HAP-1 (cell line): ENCODE results near the gene NEK3.

ENCODE experiments used
- DNase-seq, 2 experiments: peaks; one replicate each; pipeline ENCODE4 v3.0.0-alpha.2; 2016 to 2020; ENCODE audit warnings: low spot score in 2 of 2
- H3K27me3 ChIP-seq: fragments of 250-450 bp; sonication (Bioruptor Pico); 2 replicates; pipeline ENCODE4 v1.5.1; 2020; ENCODE audit warnings: low read depth, mild to moderate bottlenecking, moderate library complexity
- H3K36me3 ChIP-seq: fragments of 250-450 bp; sonication (Bioruptor Pico); replicated peaks from 2 replicates; pipeline ENCODE4 v1.5.1; 2020; ENCODE audit warnings: mild to moderate bottlenecking
- H3K4me1 ChIP-seq: fragments of 250-450 bp; sonication (Bioruptor Pico); 2 replicates; pipeline ENCODE4 v1.5.1; 2020; ENCODE audit warnings: mild to moderate bottlenecking
- H3K4me3 ChIP-seq: fragments of 250-450 bp; sonication (Bioruptor Pico); 2 replicates; pipeline ENCODE4 v1.5.1; 2020; ENCODE audit warnings: mild to moderate bottlenecking, moderate library complexity
- H3K9me3 ChIP-seq: fragments of 250-450 bp; sonication (Bioruptor Pico); 2 replicates; pipeline ENCODE4 v1.5.1; 2020; ENCODE audit warnings: mild to moderate bottlenecking, moderate library complexity
- in situ Hi-C: fragments of 300-500 bp; cut with MboI; formaldehyde crosslinking; loops from 3 replicates; pipeline ENCODE4 v1.14.3; 2020; ENCODE audit warnings: low sequenced_read_pairs, inconsistent platforms, mixed read lengths

Gene NEK3

DNA sequence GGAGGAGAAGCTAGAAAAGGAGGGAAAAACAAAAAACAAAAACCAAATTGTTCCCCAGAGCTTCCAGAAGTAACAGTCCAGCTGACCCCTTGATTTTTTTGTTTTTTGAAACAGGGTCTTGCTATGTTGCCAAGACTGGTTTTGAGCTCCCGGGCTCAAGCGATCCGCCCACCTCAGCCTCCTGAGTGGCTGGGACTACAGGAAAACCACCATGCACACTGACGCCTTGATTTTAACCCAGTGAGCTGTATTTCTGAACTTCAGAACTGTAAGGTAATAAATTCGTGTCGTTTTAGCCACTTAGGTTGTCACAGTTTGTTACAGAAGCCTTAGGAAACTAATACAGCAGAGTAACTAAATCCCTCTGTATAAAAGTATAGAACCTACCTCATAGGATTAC lies 1.1 kb upstream of the NEK3 start:
- H3K4me1 ChIP-seq = peaks cover 9% of the 10 kb centered on the region
- in situ Hi-C loops = no loop called here
- H3K4me3 ChIP-seq = no peak overlapping the region
- peaks cover 4% of the 10 kb centered on the region; the same call in 1 of the 2 replicates for H3K9me3 ChIP-seq
- no peaks in the 10 kb centered on the region for H3K36me3 ChIP-seq
- peaks cover 82% of the 10 kb centered on the region for H3K27me3 ChIP-seq
- DNase-seq = no peak

DNA sequence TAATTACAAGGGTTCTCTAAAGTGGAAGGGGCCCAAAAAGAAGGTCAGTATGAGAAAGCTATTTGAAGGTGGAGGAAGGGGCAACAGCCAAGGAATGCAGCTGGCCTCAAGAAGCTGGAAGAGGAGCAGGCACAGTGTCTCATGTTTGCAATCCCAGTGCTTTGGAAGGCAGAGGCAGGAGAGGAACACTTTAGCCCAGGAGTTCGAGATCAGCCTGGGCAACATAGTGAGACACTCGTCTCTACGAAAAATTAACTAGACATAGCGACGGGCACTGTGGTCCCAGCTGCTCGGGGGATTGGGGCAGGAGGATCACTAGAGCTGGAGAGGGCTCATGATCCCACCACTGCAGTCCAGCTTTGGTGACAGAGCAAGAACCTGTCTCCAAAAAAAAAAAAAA lies 656 bp upstream of the NEK3 start:
- peaks cover 4% of the 10 kb centered on the region; the same call in 1 of the 2 replicates for H3K9me3 ChIP-seq
- no peak for DNase-seq
- H3K4me3 ChIP-seq = no peak overlapping the region
- H3K27me3 ChIP-seq = peaks cover 85% of the 10 kb centered on the region
- peaks cover 9% of the 10 kb centered on the region for H3K4me1 ChIP-seq
- no peaks in the 10 kb centered on the region for H3K36me3 ChIP-seq
- in situ Hi-C loops = no loop called here

DNA sequence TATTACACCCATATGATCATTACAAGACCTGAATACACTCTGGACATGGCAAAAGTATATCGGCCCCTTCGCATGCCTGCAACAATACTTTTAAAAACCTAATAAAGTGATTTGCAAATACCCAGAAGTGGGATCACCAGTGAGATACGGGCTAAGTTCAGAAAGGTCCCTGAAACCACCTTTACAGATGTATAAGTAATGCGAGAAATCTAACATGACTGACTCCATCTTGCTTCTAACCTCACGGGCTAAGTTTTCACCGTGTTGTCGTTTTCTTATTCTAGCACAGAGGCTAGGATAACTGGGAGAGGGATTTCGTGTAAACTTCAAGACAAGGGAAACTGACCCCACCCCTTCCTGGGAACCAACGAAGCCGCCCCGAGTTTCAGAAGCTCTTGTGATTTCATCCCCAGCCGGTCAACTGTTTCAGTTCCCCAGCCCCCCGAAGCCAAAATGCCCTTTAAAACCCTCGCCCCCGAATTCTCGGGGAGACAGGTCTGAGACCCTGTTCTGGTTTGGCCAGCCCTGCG lies 703 bp downstream of the NEK3 start:
- Histone ChIP-seq H3K36me3 (no peaks in the 10 kb centered on the region), H3K4me3 (peak overlapping the region; percentile 43), H3K27me3 (peaks cover 84% of the 10 kb centered on the region), H3K4me1 (peaks cover 9% of the 10 kb centered on the region), H3K9me3 (peaks cover 4% of the 10 kb centered on the region; the same call in 1 of the 2 replicates)
- DNase-seq = peak in 1 of 2 experiments; percentile 20
- in situ Hi-C loops = no loop called here

DNA sequence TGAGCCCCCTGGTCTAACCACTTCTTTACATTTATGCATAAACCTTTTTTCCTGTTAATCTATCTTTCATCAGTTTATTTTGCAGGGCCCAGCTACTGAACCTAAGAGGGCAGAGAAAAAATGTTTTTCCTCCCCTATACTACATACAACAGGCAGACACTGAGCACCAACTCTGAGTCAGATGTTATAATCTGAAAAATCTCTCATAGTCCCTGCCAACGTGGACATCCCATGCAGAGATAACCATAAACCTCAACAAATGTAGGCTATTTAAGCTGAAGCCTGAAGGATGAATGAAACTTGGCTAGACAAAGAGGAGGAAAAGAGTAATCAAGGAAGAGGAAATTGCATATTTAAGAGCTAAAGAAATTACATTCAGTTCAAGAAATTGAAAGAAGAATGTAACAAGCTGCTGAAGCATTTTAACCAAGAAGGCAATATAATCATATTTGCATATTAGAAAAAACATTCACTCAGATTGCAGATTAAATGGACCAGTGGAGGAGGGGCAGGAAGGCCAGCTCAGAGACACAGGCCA lies 2.6 kb downstream of the NEK3 start:
- H3K4me1 ChIP-seq = no peaks in the 10 kb centered on the region; the same call in 1 of the 2 replicates
- DNase-seq = no peak
- no peaks in the 10 kb centered on the region for H3K36me3 ChIP-seq
- H3K9me3 ChIP-seq = peaks cover 4% of the 10 kb centered on the region; the same call in 1 of the 2 replicates
- peaks cover 96% of the 10 kb centered on the region for H3K27me3 ChIP-seq
- in situ Hi-C loops = no loop called here
- H3K4me3 ChIP-seq = no peak overlapping the region

DNA sequence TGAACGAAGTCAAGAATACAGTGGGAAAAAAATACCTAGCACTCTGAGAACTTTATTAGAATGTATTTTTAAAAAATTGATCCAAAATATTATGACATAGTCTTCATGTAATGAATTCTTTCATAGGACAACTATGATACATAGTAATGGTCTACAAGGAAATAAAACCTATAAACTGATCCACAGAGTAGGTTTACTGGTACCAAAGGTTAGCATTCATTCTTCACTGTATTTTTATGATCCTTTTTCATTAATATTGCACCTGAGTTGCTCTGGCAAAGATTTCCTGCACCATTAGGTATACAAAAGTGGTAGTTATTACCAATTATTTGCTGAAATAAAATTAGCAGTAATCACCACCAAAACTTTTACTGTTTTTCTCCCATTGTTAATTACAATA lies 4.2 kb downstream of the NEK3 start:
- Histone ChIP-seq H3K4me3 (no peak overlapping the region), H3K9me3 (peaks cover 4% of the 10 kb centered on the region; the same call in 1 of the 2 replicates), H3K27me3 (peaks cover 96% of the 10 kb centered on the region), H3K4me1 (no peaks in the 10 kb centered on the region; the same call in 1 of the 2 replicates), H3K36me3 (no peaks in the 10 kb centered on the region)
- no peak for DNase-seq
- in situ Hi-C loops = no loop called here

DNA sequence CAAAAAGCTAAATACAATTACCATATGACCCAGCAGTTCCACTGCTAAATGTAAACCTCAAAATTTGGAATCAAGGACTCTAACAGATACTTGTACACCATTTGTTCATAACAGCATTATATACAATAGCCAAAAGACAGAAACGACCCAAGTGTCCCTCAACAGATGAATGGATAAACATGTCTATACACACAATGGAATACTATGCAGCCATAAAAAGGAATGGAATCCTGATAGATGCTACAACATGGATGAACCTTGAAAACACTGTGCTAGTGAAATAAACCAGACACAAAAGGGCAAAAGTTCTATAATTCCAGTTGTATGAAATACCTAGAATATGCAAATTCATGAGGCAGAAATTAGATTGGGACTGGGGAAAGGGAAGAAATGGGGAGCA lies 12.2 kb downstream of the NEK3 start:
- no peak overlapping the region for H3K4me3 ChIP-seq
- no peaks in the 10 kb centered on the region for H3K4me1 ChIP-seq
- in situ Hi-C loops = no loop called here
- H3K27me3 ChIP-seq = peaks cover 63% of the 10 kb centered on the region
- H3K9me3 ChIP-seq = no peaks in the 10 kb centered on the region
- no peak for DNase-seq
- H3K36me3 ChIP-seq = no peaks in the 10 kb centered on the region

DNA sequence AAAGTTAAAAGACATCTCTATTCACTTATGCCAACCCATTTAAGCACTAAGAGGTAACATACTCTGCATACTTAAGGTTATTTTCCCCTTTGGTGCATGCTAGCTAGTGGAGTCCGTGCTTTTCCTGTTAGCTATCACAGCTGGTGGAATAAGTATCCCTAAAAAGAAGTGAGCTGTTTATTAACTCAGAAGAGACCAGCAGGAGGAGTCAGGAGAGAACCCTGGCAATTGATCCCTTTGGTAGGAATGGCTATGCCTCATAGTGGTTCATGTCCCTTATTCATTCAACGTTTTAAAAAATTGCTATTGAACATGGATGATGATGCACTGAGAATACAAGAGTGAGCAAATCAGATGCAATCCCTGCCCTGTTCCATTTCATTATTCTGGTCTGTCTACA lies 18.1 kb downstream of the NEK3 start:
- Histone ChIP-seq H3K4me3 (no peak overlapping the region), H3K36me3 (no peaks in the 10 kb centered on the region), H3K4me1 (no peaks in the 10 kb centered on the region), H3K27me3 (peaks cover 41% of the 10 kb centered on the region), H3K9me3 (no peaks in the 10 kb centered on the region)
- in situ Hi-C loops = no loop called here
- DNase-seq = no peak

DNA sequence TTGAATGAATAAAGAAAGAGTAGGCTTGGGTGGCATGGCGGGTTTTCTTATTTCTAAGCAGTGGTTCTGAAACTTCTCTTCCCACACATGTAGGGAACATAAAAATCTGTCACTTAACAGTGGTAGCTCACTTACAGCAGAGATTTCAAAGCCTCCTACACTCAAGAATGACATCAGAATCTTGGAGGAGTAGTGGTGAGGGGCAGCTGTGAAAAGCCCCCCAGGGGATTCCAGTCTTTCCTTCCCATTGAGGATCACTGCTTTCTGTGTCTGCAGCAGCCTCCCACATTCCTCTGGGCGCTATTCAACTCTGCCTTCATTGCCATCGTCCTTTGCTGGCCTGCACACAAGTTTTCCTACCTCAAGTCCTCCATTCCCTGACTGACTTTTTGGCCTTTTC lies 21.9 kb downstream of the NEK3 start:
- no peaks in the 10 kb centered on the region for H3K9me3 ChIP-seq
- H3K4me3 ChIP-seq = no peak overlapping the region
- H3K36me3 ChIP-seq = no peaks in the 10 kb centered on the region
- no peak for DNase-seq
- in situ Hi-C loops = no loop called here
- peaks cover 38% of the 10 kb centered on the region for H3K27me3 ChIP-seq
- H3K4me1 ChIP-seq = peaks cover 3% of the 10 kb centered on the region; the same call in 1 of the 2 replicates

DNA sequence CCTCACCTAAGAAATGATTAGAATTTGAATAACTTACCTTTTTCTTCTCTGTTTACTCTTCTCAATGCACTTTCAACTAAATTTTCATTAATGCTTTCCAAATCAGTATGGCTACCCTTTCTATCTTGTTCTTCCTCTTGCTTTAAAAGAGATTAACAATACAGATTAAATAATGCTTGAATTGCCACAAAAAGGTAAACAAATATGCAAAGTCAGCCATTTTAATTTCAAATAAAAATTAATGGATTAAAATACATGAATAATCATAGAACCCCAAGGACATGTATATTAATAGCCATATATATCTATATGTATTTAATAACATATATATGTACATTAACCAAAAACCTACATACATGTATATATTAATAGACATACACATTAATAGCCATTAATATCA lies 22.6 kb downstream of the NEK3 start:
- DNase-seq = no peak
- Histone ChIP-seq H3K36me3 (no peaks in the 10 kb centered on the region), H3K27me3 (peaks cover 39% of the 10 kb centered on the region), H3K4me3 (no peak overlapping the region), H3K9me3 (no peaks in the 10 kb centered on the region), H3K4me1 (peaks cover 3% of the 10 kb centered on the region; the same call in 1 of the 2 replicates)
- in situ Hi-C loops = no loop called here

DNA sequence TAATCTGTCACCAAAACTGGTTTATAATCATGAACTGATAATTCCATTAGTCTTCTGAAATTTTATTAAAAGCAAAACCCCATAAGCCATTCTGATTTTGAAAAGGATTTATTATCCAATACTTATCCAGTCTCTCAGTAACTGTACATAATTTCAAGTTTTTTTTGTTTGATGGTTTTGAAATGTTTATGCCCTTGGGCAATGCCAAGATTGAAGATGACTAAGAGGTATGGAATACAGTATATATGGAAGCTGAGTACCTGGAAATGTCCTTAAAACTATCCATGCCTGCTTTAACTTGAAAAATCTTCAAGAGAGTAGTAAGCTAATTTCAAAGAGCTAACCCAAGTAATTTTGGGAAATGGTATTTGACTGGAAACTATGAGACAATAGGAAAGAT lies 28.8 kb downstream of the NEK3 start:
- peaks cover 6% of the 10 kb centered on the region for H3K4me1 ChIP-seq
- no peak for DNase-seq
- in situ Hi-C loops = no loop called here
- no peaks in the 10 kb centered on the region for H3K9me3 ChIP-seq
- H3K36me3 ChIP-seq = no peaks in the 10 kb centered on the region
- H3K27me3 ChIP-seq = peaks cover 35% of the 10 kb centered on the region
- H3K4me3 ChIP-seq = no peak overlapping the region

DNA sequence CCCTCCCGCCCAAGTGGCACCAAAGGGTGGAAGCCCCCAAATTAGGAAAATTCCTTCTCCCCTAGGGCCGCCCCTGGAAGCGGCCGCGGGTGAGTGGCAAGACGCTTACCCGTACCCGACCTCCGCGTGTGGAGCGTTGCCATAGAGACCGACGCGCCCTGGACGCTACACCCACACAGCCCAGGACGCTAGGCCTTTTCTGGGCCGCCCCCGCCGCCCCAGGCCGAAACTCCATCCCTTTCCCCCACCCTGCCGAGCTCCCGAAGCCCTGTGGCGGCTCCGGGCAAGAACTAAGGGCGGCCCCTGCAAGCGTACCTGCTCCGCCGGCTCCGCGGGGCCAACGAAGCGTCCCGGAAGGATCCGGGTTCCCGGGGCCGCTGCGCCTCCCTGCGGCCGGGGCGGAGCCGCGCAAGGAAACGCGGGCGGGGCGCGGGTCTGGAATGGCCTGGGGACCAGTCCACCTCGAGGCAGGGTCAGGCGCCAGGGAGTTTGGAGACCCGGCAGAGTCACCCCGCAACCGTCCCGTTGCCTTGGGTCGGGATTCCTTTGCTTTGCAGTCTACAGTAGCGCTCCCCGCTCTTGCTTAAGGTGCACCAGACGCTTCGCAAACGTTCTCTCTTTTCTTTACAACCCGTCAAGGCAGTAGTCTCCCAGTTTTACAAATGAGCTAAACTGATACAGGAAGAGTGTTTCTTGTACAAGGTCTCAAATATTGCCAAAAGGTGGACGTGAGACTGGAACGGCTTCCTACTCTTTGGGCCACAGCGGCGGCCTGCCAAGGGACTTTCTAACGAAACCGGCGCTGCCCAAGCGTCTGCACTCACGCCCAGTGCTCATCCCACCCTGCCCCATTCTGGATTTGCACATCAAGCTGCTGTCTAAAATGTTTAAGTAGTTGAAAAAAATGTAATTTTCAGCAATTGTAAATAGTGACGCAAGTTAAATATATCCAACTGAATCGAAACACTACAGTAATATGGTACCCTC lies 30.4 kb downstream of the NEK3 start, which contains the start of gene NEK5:
TSS of gene NEK5 (minus strand) at position 360 of the 987 bp plus-strand sequence. CDS start 1,591 bp downstream, outside the sequence.
- Histone ChIP-seq H3K27me3 (peaks cover 26% of the 10 kb centered on the region; the same call in 1 of the 2 replicates), H3K36me3 (no peaks in the 10 kb centered on the region), H3K9me3 (no peaks in the 10 kb centered on the region), H3K4me3 (peak within 1 kb of the TSS; percentile 47), H3K4me1 (peaks cover 3% of the 10 kb centered on the region; the same call in 1 of the 2 replicates)
- peak; percentile 45 to 77 for DNase-seq
- in situ Hi-C loops = loop anchor here (10.0 kb wide), 1 partner anchor 124 kb away; no protein-coding TSS in a partner anchor

DNA sequence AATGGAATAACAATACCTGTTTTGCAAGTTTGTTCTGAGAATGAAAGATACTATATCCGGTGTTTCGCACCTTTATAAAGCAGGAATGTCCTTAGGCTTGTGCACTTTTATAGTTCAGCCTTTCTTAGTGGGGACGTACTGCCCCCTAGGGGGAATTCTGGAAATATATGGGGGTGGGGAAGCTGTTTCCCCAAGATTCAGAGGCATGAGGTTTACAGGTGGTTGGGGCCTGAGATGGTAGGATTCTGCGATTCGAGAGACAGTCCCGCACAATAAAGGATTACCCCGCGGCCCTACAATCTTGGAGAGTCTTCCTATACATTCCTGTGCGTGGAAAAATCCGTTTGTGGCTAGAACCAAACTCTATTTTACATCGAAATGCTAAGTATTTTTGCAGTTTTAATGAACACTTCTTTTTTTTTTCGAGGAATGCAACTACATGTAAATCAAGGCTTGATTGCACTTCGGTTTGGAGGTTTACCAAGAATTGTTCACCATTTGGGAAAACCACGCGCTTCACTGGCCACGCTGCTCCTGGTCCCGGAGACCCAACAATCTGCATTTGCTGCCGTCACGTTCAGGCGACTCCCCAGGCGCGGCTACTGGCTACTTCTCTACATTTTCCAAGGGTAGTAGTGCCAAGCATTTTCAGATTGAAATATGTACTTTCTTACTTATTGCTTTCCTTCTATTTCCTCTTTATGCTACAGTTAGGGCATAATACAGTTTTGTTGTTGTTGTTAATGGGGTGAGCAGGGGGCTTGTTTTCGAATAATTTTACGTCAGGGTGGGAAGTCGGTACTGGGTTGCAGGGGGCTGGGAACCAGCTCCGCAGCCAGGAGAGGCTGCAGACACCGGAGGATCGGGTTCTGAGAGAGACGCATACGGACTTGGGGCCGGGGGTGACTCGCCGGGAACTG lies 31.4 kb downstream of the NEK3 start:
- Histone ChIP-seq H3K27me3 (peaks cover 25% of the 10 kb centered on the region; the same call in 1 of the 2 replicates), H3K9me3 (no peaks in the 10 kb centered on the region), H3K36me3 (no peaks in the 10 kb centered on the region), H3K4me1 (peaks cover 3% of the 10 kb centered on the region; the same call in 1 of the 2 replicates), H3K4me3 (peak overlapping the region; percentile 47)
- in situ Hi-C loops = loop anchor here (10.0 kb wide), 1 partner anchor 123 kb away; no protein-coding TSS in a partner anchor
- DNase-seq = peak; percentile 54 to 74

DNA sequence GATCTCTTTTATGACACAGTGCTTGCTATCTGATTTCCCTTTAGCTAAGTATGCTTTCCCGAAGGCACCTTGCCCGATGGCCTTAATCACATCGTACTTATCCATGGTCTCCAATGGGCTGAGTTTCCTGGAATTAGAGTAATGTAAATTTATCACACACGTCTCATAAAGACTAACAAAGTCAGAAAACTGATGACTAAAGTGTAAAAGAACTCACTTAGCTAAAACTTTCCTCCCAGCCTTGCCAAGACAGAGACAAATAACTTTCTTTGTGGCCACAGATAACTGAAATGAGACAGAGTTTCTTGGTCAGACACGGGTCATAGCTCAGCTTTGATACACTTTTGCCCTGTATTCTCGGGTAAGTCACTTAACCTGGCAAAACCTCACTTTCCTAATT lies 32.0 kb downstream of the NEK3 start:
- Histone ChIP-seq H3K4me3 (no peak overlapping the region), H3K36me3 (no peaks in the 10 kb centered on the region), H3K27me3 (peaks cover 23% of the 10 kb centered on the region; the same call in 1 of the 2 replicates), H3K4me1 (peaks cover 3% of the 10 kb centered on the region; the same call in 1 of the 2 replicates), H3K9me3 (no peaks in the 10 kb centered on the region)
- in situ Hi-C loops = loop anchor here (10.0 kb wide), 1 partner anchor 123 kb away; no protein-coding TSS in a partner anchor
- DNase-seq = no peak
